GM12878 (cell line): ENCODE measurements around the gene DIAPH2. TPM values are rescaled to one million over a fixed set of nuclear protein-coding genes. Genes with fewer than 3 reads are reported as not detected.

ENCODE experiments used
- ATAC-seq: fragments of 200-7000 bp; cut with Tn5 transposase; 3 replicates; pipeline ENCODE4 v1.9.1; 2020; ENCODE audit warnings: mild to moderate bottlenecking, moderate library complexity
- BruUV-seq: library from RNA; stranded (reverse); fragments of 400-500 nt; replicated peaks from 2 replicates; lab custom pipeline; 2021; lab: Mats Ljungman, UMichigan
- CTCF ChIA-PET: fragments of 300-600 bp; sonication (Branson Sonifier 250); formaldehyde crosslinking; extraction: SDS; loops from one replicate; lab custom pipeline; 2021; ENCODE audit warnings: inconsistent platforms; lab: Yijun Ruan, JAX
- POLR2A ChIA-PET: fragments of 350-600 bp; formaldehyde crosslinking; extraction: SDS; loops from one replicate; lab custom pipeline; 2021; ENCODE audit warnings: inconsistent platforms; lab: Charles Lee
- RAD21 ChIA-PET: fragments of 300-600 bp; sonication (Branson Sonifier 250); formaldehyde crosslinking; loops from one replicate; lab custom pipeline; 2023; ENCODE audit warnings: antibody characterized with exemption; ENCODE audit not compliant: unreplicated experiment; lab: Charles Lee
- SMC1A ChIA-PET: fragments of 300-600 bp; sonication (Branson Sonifier 250); formaldehyde crosslinking; loops from one replicate; lab custom pipeline; 2023; ENCODE audit not compliant: unreplicated experiment, uncharacterized antibody; lab: Charles Lee
- DNase-seq: peaks from one replicate; pipeline ENCODE4 v3.0.0-alpha.2; 2011; ENCODE audit warnings: low read depth, low spot score
- FAIRE-seq: peaks from 3 replicates; lab custom pipeline; 2011; peaks lifted over from hg19 to GRCh38; lab: Jason Lieb, UNC
- H2AFZ ChIP-seq: 2 replicates; pipeline ENCODE4 v1.6.0; 2011; ENCODE audit warnings: low read depth, low read length, control low read depth; ENCODE audit not compliant: control insufficient read depth
- H3K27ac ChIP-seq: 2 replicates; pipeline ENCODE4 v1.5.1; 2011; ENCODE audit warnings: control low read depth; ENCODE audit not compliant: control insufficient read depth, insufficient read depth
- H3K27me3 ChIP-seq, 2 experiments: replicated peaks in 1 of 2; 2 replicates each; pipeline versions ENCODE4 v1.6.0 to v1.6.1; 2011; ENCODE audit warnings: low read length in 1 of 2; ENCODE audit not compliant: control insufficient read depth in 2 of 2, insufficient read depth in 2 of 2
- H3K36me3 ChIP-seq, 2 experiments: 2 replicates each; pipeline ENCODE4 v1.5.1; 2011; ENCODE audit warnings: low read length in 1 of 2; ENCODE audit not compliant: control insufficient read depth in 2 of 2, insufficient read depth in 2 of 2
- H3K4me1 ChIP-seq: 2 replicates; pipeline ENCODE4 v1.6.1; 2011; ENCODE audit warnings: mild to moderate bottlenecking, low read length, moderate library complexity, mixed read lengths; ENCODE audit not compliant: control insufficient read depth, insufficient read depth
- H3K4me2 ChIP-seq: 2 replicates; pipeline ENCODE4 v1.6.0; 2011; ENCODE audit warnings: control low read depth; ENCODE audit not compliant: control insufficient read depth, insufficient read depth
- H3K4me3 ChIP-seq: fragments of 200-600 bp; sonication (generic); 2 replicates; pipeline ENCODE4 v1.5.1; 2016
- H3K79me2 ChIP-seq: 2 replicates; pipeline ENCODE4 v1.6.0; 2011; ENCODE audit warnings: low read length; ENCODE audit not compliant: control insufficient read depth, insufficient read depth
- H3K9ac ChIP-seq: 2 replicates; pipeline ENCODE4 v1.8.0; 2011; ENCODE audit warnings: low read length, control low read depth, mixed read lengths; ENCODE audit not compliant: control insufficient read depth, insufficient read depth
- H3K9me3 ChIP-seq: replicated peaks from 3 replicates; pipeline ENCODE4 v1.5.1; 2011; ENCODE audit warnings: mild to moderate bottlenecking, low read length; ENCODE audit not compliant: control insufficient read depth, insufficient read depth
- H4K20me1 ChIP-seq: 2 replicates; pipeline ENCODE4 v1.6.0; 2011; ENCODE audit not compliant: control insufficient read depth, insufficient read depth
- CUX1 ChIP-seq: IDR thresholded peaks from 2 replicates; pipeline ENCODE4 v1.6.1; 2012; ENCODE audit warnings: improper control_type of control experiment, low read depth, low read length; ENCODE audit not compliant: insufficient replicate concordance
- E2F4 ChIP-seq: IDR thresholded peaks from 2 replicates; pipeline ENCODE4 v1.6.1; 2012; ENCODE audit warnings: low read depth, low read length, improper control_type of control experiment
- ESRRA ChIP-seq: IDR thresholded peaks from 2 replicates; pipeline ENCODE4 v1.6.1; 2012; ENCODE audit warnings: mild to moderate bottlenecking, low read length, improper control_type of control experiment
- HDAC6 ChIP-seq: fragments of 200-600 bp; sonication (generic); IDR thresholded peaks from one replicate; pipeline ENCODE4 v1.8.0; 2017; ENCODE audit warnings: antibody characterized with exemption; ENCODE audit not compliant: unreplicated experiment
- KAT2A ChIP-seq: conservative IDR thresholded peaks from 2 replicates; pipeline ENCODE4 v1.6.1; 2011; ENCODE audit warnings: low read depth, low read length; ENCODE audit not compliant: control insufficient read depth
- PAX5 ChIP-seq: IDR thresholded peaks from 2 replicates; pipeline ENCODE4 v1.6.1; 2011; ENCODE audit warnings: low read depth, low read length, borderline replicate concordance
- POLR2AphosphoS2 ChIP-seq: IDR thresholded peaks from 2 replicates; pipeline ENCODE4 v1.6.1; 2011; ENCODE audit warnings: low read depth, mild to moderate bottlenecking, low read length, improper control_type of control experiment, moderate library complexity
- RB1 ChIP-seq: fragments of 450-650 bp; formaldehyde crosslinking; IDR thresholded peaks from 2 replicates; pipeline ENCODE4 v1.6.1; 2017; ENCODE audit warnings: mild to moderate bottlenecking, borderline replicate concordance
- RELA ChIP-seq: fragments of 450-650 bp; IDR thresholded peaks from 2 replicates; pipeline ENCODE4 v1.8.0; 2014; ENCODE audit warnings: borderline replicate concordance; ENCODE audit not compliant: partially characterized antibody
- STAT3 ChIP-seq: IDR thresholded peaks from 2 replicates; pipeline ENCODE4 v1.6.1; 2011; ENCODE audit warnings: low read depth, low read length, improper control_type of control experiment
- TARDBP ChIP-seq: IDR thresholded peaks from 2 replicates; pipeline ENCODE4 v1.6.1; 2016; ENCODE audit warnings: borderline replicate concordance
- ZBED1 ChIP-seq: IDR thresholded peaks from 2 replicates; pipeline ENCODE4 v1.6.1; 2016; ENCODE audit warnings: borderline replicate concordance
- ZNF274 ChIP-seq: IDR thresholded peaks from one replicate; pipeline ENCODE4 v1.8.0; 2011; ENCODE audit not compliant: insufficient read length, insufficient read depth
- ZNF622 ChIP-seq: fragments of 450-650 bp; IDR thresholded peaks from 2 replicates; pipeline ENCODE4 v1.6.1; 2017; ENCODE audit warnings: mild to moderate bottlenecking, inconsistent platforms
- ZZZ3 ChIP-seq: IDR thresholded peaks from 2 replicates; pipeline ENCODE4 v1.6.1; 2011; ENCODE audit warnings: low read depth; ENCODE audit not compliant: control insufficient read depth, insufficient read length
- WGBS: methylation state at CpG from one replicate; pipeline ENCODE4 v1.1.6; 2016; ENCODE audit warnings: low lambda C conversion rate; ENCODE audit not compliant: insufficient replicate concordance, insufficient coverage; ENCODE audit errors: missing lambda C conversion rate; 5-methylcytosine and 5-hydroxymethylcytosine counted together
- in situ Hi-C: fragments of 300-500 bp; cut with MboI; formaldehyde crosslinking; loops from 9 replicates; pipeline ENCODE4 v1.14.3; 2018; ENCODE audit warnings: mixed read lengths
- intact Hi-C: fragments of 100-400 bp; cut with micrococcal nuclease; formaldehyde crosslinking; loops from one replicate; pipeline ENCODE4 v1.14.2; 2022; ENCODE audit not compliant: unreplicated experiment
- polyA plus RNA-seq, 11 experiments: library from polyadenylated mRNA; depleted of rRNA in 4 of 11; unstranded in 6 of 11; stranded (reverse) in 5 of 11; fragments of >200 nt; fragmentation: Nextera tagmentation in 4 of 11; fragmentation: Illumina TruSeq in 1 of 11; extraction: Ambion mirVana in 4 of 11; extraction: Trizol in 1 of 11; gene quantifications; 1 replicate in 1 of 11; 2 replicates in 10 of 11; pipeline versions ENCODE4 v1.2.1 to v1.2.3, GENCODE V29; 2011 to 2016; ENCODE audit warnings: inconsistent platforms in 2 of 11, missing spikeins in 2 of 11, low read depth in 1 of 11
- total RNA-seq, 4 experiments: library from RNA; depleted of rRNA in 3 of 4; stranded (reverse); fragments of >200 nt in 3 of 4; fragmentation: Illumina TruSeq in 1 of 4; extraction: Trizol in 1 of 4; gene quantifications; 2 replicates each; pipeline versions ENCODE4 v1.2.1 to v1.2.3, GENCODE V29; 2013 to 2021

The DIAPH2 gene
- total and polyA plus RNA-seq, 10 of the 15 experiments (the other 5 are each of a cell fraction or from before 2014, with no cell fraction given): 2.2 to 16.6 (median 8.8) TPM

- TF ChIP-seq CUX1 (no peak), ZNF622 (no peak), RB1 (no peak), KAT2A (no peak), PAX5 (no peak), ZBED1 (no peak), TARDBP (no peak), RELA (no peak), ZNF274 (no peak), HDAC6 (no peak)
- TF ChIP-seq, all 136 proteins: peak for 0
Observed at GRCh38 chrX:96792047-96792446, 107.4 kb downstream of the DIAPH2 start (continued).

- BruUV-seq: no TSS peak
- no peak for TF ChIP-seq ZZZ3
- no peak for TF ChIP-seq POLR2AphosphoS2
- no peak for TF ChIP-seq ESRRA
- TF ChIP-seq RB1: no peak
- no peak for TF ChIP-seq STAT3
- TF ChIP-seq E2F4: no peak
- TF ChIP-seq, all 136 proteins: peak for 0
Observed at GRCh38 chrX:96798982-96799381, 114.3 kb downstream of the DIAPH2 start.

More at GRCh38 chrX:96798982-96799381, 114.3 kb downstream of the DIAPH2 start:
- Histone ChIP-seq H4K20me1 (no peaks in the 10 kb centered on the region), H3K4me1 (no peaks in the 10 kb centered on the region), H3K4me3 (no peak overlapping the region), H3K27me3 (no peaks in the 10 kb centered on the region), H3K9me3 (no peaks in the 10 kb centered on the region; the same call in 2 of the 3 replicates), H3K4me2 (no peak overlapping the region), H3K79me2 (no peaks in the 10 kb centered on the region), H3K9ac (no peak overlapping the region), H3K27ac (no peak overlapping the region), H3K36me3 (no peaks in the 10 kb centered on the region), H2AFZ (no peak overlapping the region)
- no peak for ATAC-seq
- POLR2A ChIA-PET: no interaction called here
- FAIRE-seq: no peak
- DNase-seq: no peak
- CTCF ChIA-PET: no interaction called here
- 56% methylated on average over 1 of the region's 1 CpG for WGBS
- in situ Hi-C loops (no loop called here), intact Hi-C loops (no loop called here)
- SMC1A ChIA-PET: no interaction called here
- RAD21 ChIA-PET: no interaction called here
